ENCODE results near the gene MBTD1. TPM values are rescaled to one million over a fixed set of nuclear protein-coding genes. Genes with fewer than 3 reads are reported as not detected.
"Not testable (repeated sequence)": the region's sequence is repeated elsewhere in the genome, so short reads cannot be mapped to it uniquely, and the experiment has no call there.

MBTD1 gene
- total and polyA plus RNA-seq, 11 donors, result 3.4 to 9.8 (median 5.8) TPM

- Histone ChIP-seq H3K27ac (peak overlapping the region in 1 of 12 donors; percentile 6), H3K4me1 (peaks cover 0 to 37% (median 15%) of the 10 kb centered on the region in 12 donors)
- intact Hi-C loops (cut with DNase I), result no loop called here
These were observed 31.7 kb downstream of the MBTD1 start for GRCh38 chr17:51228161-51228560.

GRCh38 chr17:51225523-51225922 lies 34.3 kb downstream of the MBTD1 start:
- DNase-seq; H3K4me3 ChIP-seq; H3K27me3 ChIP-seq; H3K9me3 ChIP-seq; intact Hi-C loops (cut with DNase I); ATAC-seq: not testable (repeated sequence)
- peaks cover 0 to 29% (median 13%) of the 10 kb centered on the region in 12 donors for H3K4me1 ChIP-seq
- H3K27ac ChIP-seq, result peak overlapping the region in 3 of 12 donors; percentile 1 to 27 (median 9)
- WGBS, 4 donors, result 78 to 89% (median 79%) methylated on average over 7 of the region's 7 CpGs
- peaks cover 0 to 36% (median 30%) of the 10 kb centered on the region in 9 donors for H3K36me3 ChIP-seq

More at GRCh38 chr17:51228161-51228560, 31.7 kb downstream of the MBTD1 start:
- H3K36me3 ChIP-seq, result peaks cover 0 to 11% (median 5%) of the 10 kb centered on the region in 9 donors
- TF ChIP-seq CTCF (IDR thresholded peaks at IDR 0.05) (no peak), POLR2A (IDR thresholded peaks at IDR 0.05) (no peak)
- DNase-seq (no peak), ATAC-seq (peak in 2 of 4 donors; percentile 23 to 33)
- H3K9me3 ChIP-seq, result no peaks in the 10 kb centered on the region
- no peak overlapping the region for H3K4me3 ChIP-seq
- no peaks in the 10 kb centered on the region for H3K27me3 ChIP-seq
- WGBS, 4 donors, result 54 to 61% (median 59%) methylated on average over 4 of the region's 4 CpGs

GRCh38 chr17:51224402-51225262 lies 35.2 kb downstream of the MBTD1 start:
- Histone ChIP-seq H3K36me3 (peaks cover 0 to 45% (median 39%) of the 10 kb centered on the region in 9 donors), H3K27me3 (no peaks in the 10 kb centered on the region), H3K4me1 (peaks cover 0 to 29% (median 13%) of the 10 kb centered on the region in 12 donors), H3K4me3 (peak overlapping the region in 4 of 12 donors; percentile 13 to 30 (median 16)), H3K27ac (peak overlapping the region in 8 of 12 donors; percentile 9 to 63 (median 28)), H3K9me3 (no peaks in the 10 kb centered on the region)
- TF ChIP-seq CTCF (IDR thresholded peaks at IDR 0.05), result no peak
- TF ChIP-seq POLR2A (IDR thresholded peaks at IDR 0.05), result no peak
- DNase-seq, result no peak
- ATAC-seq, result peak in 1 of 4 donors; percentile 53
- intact Hi-C loops (cut with DNase I), result no loop called here
- 24 to 33% (median 30%) methylated on average over 10 of the region's 10 CpGs for WGBS, 4 donors

- WGBS, 4 donors, result 90 to 95% (median 94%) methylated on average over 4 of the region's 4 CpGs
- Histone ChIP-seq H3K4me3 (no peak overlapping the region), H3K36me3 (peaks cover 0 to 78% (median 72%) of the 10 kb centered on the region in 9 donors), H3K27me3 (no peaks in the 10 kb centered on the region), H3K27ac (no peak overlapping the region), H3K4me1 (peaks cover 0 to 25% (median 13%) of the 10 kb centered on the region in 12 donors), H3K9me3 (no peaks in the 10 kb centered on the region)
- DNase-seq (no peak), ATAC-seq (no peak)
- intact Hi-C loops (cut with DNase I), result no loop called here
- no peak for TF ChIP-seq POLR2A (IDR thresholded peaks at IDR 0.05)
These were observed 38.5 kb downstream of the MBTD1 start for GRCh38 chr17:51221322-51221721.

GRCh38 chr17:51217946-51218345 lies 41.9 kb downstream of the MBTD1 start:
- WGBS, 4 donors, result 95 to 99% (median 97%) methylated on average over 1 of the region's 1 CpG
- intact Hi-C loops (cut with DNase I), result no loop called here
- DNase-seq, result no peak

More at GRCh38 chr17:51217946-51218345, 41.9 kb downstream of the MBTD1 start:
- Histone ChIP-seq H3K36me3 (peaks cover 0 to 100% (median 99%) of the 10 kb centered on the region in 9 donors), H3K4me3 (no peak overlapping the region), H3K27ac (no peak overlapping the region), H3K27me3 (no peaks in the 10 kb centered on the region), H3K9me3 (no peaks in the 10 kb centered on the region), H3K4me1 (peaks cover 0 to 4% (median 0%) of the 10 kb centered on the region in 12 donors)
- TF ChIP-seq POLR2A (IDR thresholded peaks at IDR 0.05) (no peak), CTCF (IDR thresholded peaks at IDR 0.05) (no peak)
- no peak for ATAC-seq

Data from heart left ventricle (tissue), 16 donors.